T-cell (primary cell): Measurements from ENCODE around the gene DBH. TPM values are rescaled to one million over a fixed set of nuclear protein-coding genes. Genes with fewer than 3 reads are reported as not detected.

Experiments used
- ATAC-seq, 4 experiments: fragments of 200-7000 bp in 3 of 4; fragments of 150-1000 bp in 1 of 4; cut with Tn5 transposase; replicated peaks in 1 of 4; 1 replicate in 3 of 4; 2 replicates in 1 of 4; pipeline ENCODE4 v1.10.0; 2021; ENCODE audit warnings: moderate library complexity in 3 of 4, mild to moderate bottlenecking in 2 of 4, moderate number of reproducible peaks in 1 of 4
- CTCF ChIA-PET, 2 donors: fragments of 300-600 bp; sonication (Branson Sonifier 250); formaldehyde crosslinking; loops; one replicate each; lab custom pipeline; 2022; ENCODE audit warnings: antibody characterized with exemption in 2 of 2; lab: Charles Lee
- POLR2A ChIA-PET, 2 donors: fragments of 300-600 bp; sonication (Branson Sonifier 250); formaldehyde crosslinking; loops; one replicate each; lab custom pipeline; 2022; ENCODE audit warnings: antibody characterized with exemption in 2 of 2; lab: Charles Lee
- DNase-seq, 35 experiments: peaks; one replicate each; pipeline versions ENCODE4 v3.0.0 to v3.0.0-alpha.2; 2013 to 2023
- H3K27ac ChIP-seq: one replicate; pipeline ENCODE4 v1.5.1; 2013; ENCODE audit warnings: low read length
- H3K27me3 ChIP-seq, 2 experiments: replicated peaks in 1 of 2; 1 replicate in 1 of 2; 2 replicates in 1 of 2; pipeline versions ENCODE4 v1.6.1 to v1.7.0; 2013; ENCODE audit warnings: low read length in 1 of 2, mixed read lengths in 1 of 2; ENCODE audit not compliant: control insufficient read depth in 2 of 2, insufficient read depth in 2 of 2; ENCODE audit errors: extremely low read depth in 1 of 2
- H3K36me3 ChIP-seq, 2 donors: 1 replicate in 1 of 2; 2 replicates in 1 of 2; pipeline versions ENCODE4 v1.6.1 to v1.7.0; 2013; ENCODE audit warnings: low read length in 1 of 2; ENCODE audit not compliant: control insufficient read depth in 2 of 2, insufficient read depth in 1 of 2; ENCODE audit errors: extremely low read depth in 1 of 2
- H3K4me1 ChIP-seq, 2 experiments: 1 replicate in 1 of 2; 2 replicates in 1 of 2; pipeline versions ENCODE4 v1.6.1 to v1.7.0; 2013; ENCODE audit warnings: low read length in 2 of 2, mixed read lengths in 1 of 2; ENCODE audit not compliant: insufficient read depth in 2 of 2, control insufficient read depth in 1 of 2; ENCODE audit errors: extremely low read depth in 1 of 2
- H3K4me3 ChIP-seq, 2 donors: 1 replicate in 1 of 2; 2 replicates in 1 of 2; pipeline versions ENCODE4 v1.5.1 to v1.7.0; 2013; ENCODE audit warnings: mild to moderate bottlenecking in 2 of 2, low read length in 1 of 2, moderate library complexity in 1 of 2; ENCODE audit not compliant: control insufficient read depth in 1 of 2; ENCODE audit errors: extremely low read depth in 1 of 2
- H3K9me3 ChIP-seq: 2 replicates; pipeline ENCODE4 v1.7.0; 2013
- H3K27ac Mint-ChIP-seq, 2 donors: one replicate each; pipeline ENCODE4 v1.8.0; 2020 to 2021; ENCODE audit warnings: mild to moderate bottlenecking in 2 of 2, mixed read lengths in 2 of 2
- H3K27me3 Mint-ChIP-seq, 2 donors: one replicate each; pipeline ENCODE4 v1.8.0; 2021 to 2022; ENCODE audit warnings: mixed read lengths in 2 of 2
- H3K36me3 Mint-ChIP-seq: one replicate; pipeline ENCODE4 v1.8.0; 2021; ENCODE audit warnings: mixed read lengths
- H3K4me1 Mint-ChIP-seq, 3 donors: one replicate each; pipeline ENCODE4 v1.8.0; 2020 to 2022; ENCODE audit warnings: mixed read lengths in 3 of 3, mild to moderate bottlenecking in 1 of 3
- H3K4me3 Mint-ChIP-seq, 3 donors: one replicate each; pipeline ENCODE4 v1.8.0; 2020 to 2022; ENCODE audit warnings: mild to moderate bottlenecking in 3 of 3, mixed read lengths in 3 of 3, moderate library complexity in 3 of 3
- H3K9me3 Mint-ChIP-seq, 3 donors: one replicate each; pipeline ENCODE4 v1.8.0; 2020 to 2022; ENCODE audit warnings: mixed read lengths in 3 of 3
- WGBS: methylation state at CpG from one replicate; pipeline ENCODE4 v1.1.5; 2013; ENCODE audit warnings: missing lambda C conversion rate; ENCODE audit not compliant: insufficient coverage; 5-methylcytosine and 5-hydroxymethylcytosine counted together
- total RNA-seq, 35 experiments: library from RNA in 6 of 35; stranded (reverse) in 6 of 35; fragments of 120-200 nt in 1 of 35; gene quantifications; one replicate each; pipeline versions ENCODE4 v1.2.1 to v1.2.4 and lab custom pipeline; 2013 to 2026

The DBH gene
- total RNA-seq, 5 donors from 2014 or later (not counting 1 experiment from before 2014, with no cell fraction given), result 0.26 to 0.82 (median 0.32) TPM

DNA sequence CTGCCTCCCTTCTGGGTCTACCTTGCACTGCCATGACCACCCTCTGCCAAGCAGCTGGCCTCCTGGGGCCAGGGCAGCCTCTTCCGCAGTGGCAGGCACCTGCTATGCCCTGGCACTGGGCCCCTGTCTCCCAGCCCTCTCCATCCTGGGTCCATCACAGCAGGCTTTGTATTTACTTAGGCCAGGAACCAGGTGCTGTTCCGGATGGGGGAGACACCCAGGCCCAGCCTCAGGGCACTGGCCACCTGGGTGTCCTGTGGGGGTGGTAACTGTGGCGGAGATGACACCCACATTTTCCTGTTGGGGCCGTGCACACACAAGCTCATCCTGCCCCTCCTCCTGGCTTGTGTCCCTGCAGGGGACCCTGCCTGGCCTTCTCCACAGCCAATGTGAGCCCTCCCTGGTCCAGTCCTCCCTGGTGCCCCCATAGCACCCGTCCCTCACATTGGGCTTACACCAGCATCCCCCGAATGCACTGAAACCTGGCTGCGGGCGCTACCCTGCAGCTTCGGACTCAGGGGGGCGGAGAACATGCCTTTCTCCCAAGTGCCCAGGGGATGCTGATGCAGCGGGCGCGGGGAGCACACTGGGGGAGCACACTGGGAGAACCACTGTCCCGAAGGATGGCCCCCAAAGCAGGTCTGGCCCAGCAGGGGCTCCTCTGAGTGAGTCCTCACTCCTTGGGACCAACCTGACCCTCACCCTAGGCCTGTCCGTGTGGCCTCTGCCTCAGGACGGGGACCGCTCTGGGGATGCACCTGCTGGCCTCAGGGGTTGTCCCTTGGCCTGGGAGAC, 44.9 kb upstream of the DBH start:
- CTCF ChIA-PET, result no interaction called here
- H3K27me3 ChIP-seq, result peaks cover 0 to 65% of the 10 kb centered on the region in 2 experiments
- WGBS, result 88% methylated on average over 14 of the region's 17 CpGs
- H3K4me1 ChIP-seq, result no peaks in the 10 kb centered on the region
- H3K4me3 Mint-ChIP-seq, result no peak overlapping the region
- ATAC-seq (no peak), DNase-seq (no peak)
- no peaks in the 10 kb centered on the region for H3K36me3 ChIP-seq
- no peak overlapping the region for H3K27ac ChIP-seq
- no peak overlapping the region for H3K4me3 ChIP-seq
- POLR2A ChIA-PET, result no interaction called here
- no peak overlapping the region for H3K27ac Mint-ChIP-seq
- H3K4me1 Mint-ChIP-seq, result no peaks in the 10 kb centered on the region
- H3K27me3 Mint-ChIP-seq, result peaks cover 4 to 7% of the 10 kb centered on the region in 2 donors
- H3K9me3 Mint-ChIP-seq, result no peaks in the 10 kb centered on the region
- no peaks in the 10 kb centered on the region for H3K9me3 ChIP-seq
- H3K36me3 Mint-ChIP-seq, result no peaks in the 10 kb centered on the region

DNA sequence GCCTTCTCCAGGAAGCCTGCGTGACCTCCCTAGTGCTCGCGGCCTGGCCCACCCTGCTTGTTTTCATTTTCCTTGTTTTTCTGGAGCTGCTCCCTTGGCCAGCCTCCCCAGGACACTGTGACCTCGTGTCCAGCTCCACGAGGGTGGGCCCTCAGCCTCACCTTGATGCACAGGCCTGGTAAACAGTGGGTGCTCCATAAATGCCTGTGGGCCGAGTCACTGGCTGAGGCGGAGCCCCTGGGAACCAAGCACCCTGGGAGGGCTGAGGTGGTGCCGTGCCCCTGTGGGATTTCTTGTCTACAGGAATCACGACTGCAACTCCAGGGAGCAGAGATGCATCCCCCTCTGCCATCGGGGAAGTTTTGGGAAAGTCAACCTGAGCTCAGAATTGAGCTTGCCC, 44.2 kb upstream of the DBH start:
- no peak overlapping the region for H3K27ac ChIP-seq
- Mint-ChIP-seq H3K27me3 (peaks cover 4 to 7% of the 10 kb centered on the region in 2 donors), H3K9me3 (peaks cover 2% of the 10 kb centered on the region in 3 donors), H3K36me3 (no peaks in the 10 kb centered on the region), H3K4me1 (no peaks in the 10 kb centered on the region), H3K4me3 (no peak overlapping the region), H3K27ac (no peak overlapping the region)
- WGBS, result 78% methylated on average over 10 of the region's 10 CpGs
- POLR2A ChIA-PET, result no interaction called here
- H3K27me3 ChIP-seq, result peaks cover 0 to 61% of the 10 kb centered on the region in 2 experiments
- ATAC-seq (no peak), DNase-seq (no peak)
- H3K9me3 ChIP-seq, result no peaks in the 10 kb centered on the region
- CTCF ChIA-PET, result no interaction called here
- H3K4me3 ChIP-seq, result no peak overlapping the region
- H3K36me3 ChIP-seq, result no peaks in the 10 kb centered on the region
- H3K4me1 ChIP-seq, result no peaks in the 10 kb centered on the region

DNA sequence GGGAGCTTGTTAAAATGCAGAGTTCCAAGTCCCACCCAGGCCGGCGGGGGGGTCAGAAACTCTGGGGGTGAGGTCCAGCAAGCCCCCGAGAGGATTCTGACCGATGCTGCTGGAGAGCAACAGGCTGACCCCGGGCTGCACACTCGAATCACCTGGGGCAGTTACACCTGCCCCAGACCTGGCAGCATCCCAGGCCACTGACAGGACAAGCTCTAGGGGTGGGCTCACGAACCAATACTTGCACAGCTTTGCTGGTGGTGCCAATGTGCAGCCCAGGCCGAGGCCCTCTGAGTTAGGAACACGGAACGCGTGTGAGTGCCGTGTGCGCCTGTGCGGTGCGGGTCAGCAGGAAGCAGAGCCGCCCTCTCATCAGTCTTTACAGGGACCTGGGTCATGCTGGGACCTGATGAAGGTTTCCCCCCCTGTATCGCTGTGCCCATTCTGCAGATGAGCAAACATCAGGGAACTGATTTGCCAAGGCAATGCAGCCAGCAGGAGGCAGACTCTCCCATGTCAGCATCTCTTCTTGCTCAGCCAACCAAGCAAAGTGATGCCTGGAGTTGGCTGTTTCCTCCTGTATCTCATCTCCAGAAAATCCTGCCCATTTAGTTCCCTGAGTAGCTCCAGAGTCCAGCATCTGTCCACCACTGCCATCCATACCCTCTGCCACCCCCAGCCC, 43.3 kb upstream of the DBH start:
- H3K27me3 ChIP-seq, result peaks cover 0 to 55% of the 10 kb centered on the region in 2 experiments
- Mint-ChIP-seq H3K4me1 (no peaks in the 10 kb centered on the region), H3K27ac (no peak overlapping the region), H3K4me3 (no peak overlapping the region), H3K36me3 (peaks cover 3% of the 10 kb centered on the region), H3K27me3 (peaks cover 4 to 7% of the 10 kb centered on the region in 2 donors), H3K9me3 (peaks cover 6 to 11% (median 8%) of the 10 kb centered on the region in 3 donors)
- H3K36me3 ChIP-seq, result no peaks in the 10 kb centered on the region
- DNase-seq (peak in 4 of 35 experiments; percentile 6 to 41 (median 11)), ATAC-seq (no peak)
- no peak overlapping the region for H3K4me3 ChIP-seq
- no peaks in the 10 kb centered on the region for H3K4me1 ChIP-seq
- 86% methylated on average over 16 of the region's 17 CpGs for WGBS
- ChIA-PET CTCF (no interaction called here), POLR2A (no interaction called here)
- no peaks in the 10 kb centered on the region for H3K9me3 ChIP-seq
- H3K27ac ChIP-seq, result no peak overlapping the region

DNA sequence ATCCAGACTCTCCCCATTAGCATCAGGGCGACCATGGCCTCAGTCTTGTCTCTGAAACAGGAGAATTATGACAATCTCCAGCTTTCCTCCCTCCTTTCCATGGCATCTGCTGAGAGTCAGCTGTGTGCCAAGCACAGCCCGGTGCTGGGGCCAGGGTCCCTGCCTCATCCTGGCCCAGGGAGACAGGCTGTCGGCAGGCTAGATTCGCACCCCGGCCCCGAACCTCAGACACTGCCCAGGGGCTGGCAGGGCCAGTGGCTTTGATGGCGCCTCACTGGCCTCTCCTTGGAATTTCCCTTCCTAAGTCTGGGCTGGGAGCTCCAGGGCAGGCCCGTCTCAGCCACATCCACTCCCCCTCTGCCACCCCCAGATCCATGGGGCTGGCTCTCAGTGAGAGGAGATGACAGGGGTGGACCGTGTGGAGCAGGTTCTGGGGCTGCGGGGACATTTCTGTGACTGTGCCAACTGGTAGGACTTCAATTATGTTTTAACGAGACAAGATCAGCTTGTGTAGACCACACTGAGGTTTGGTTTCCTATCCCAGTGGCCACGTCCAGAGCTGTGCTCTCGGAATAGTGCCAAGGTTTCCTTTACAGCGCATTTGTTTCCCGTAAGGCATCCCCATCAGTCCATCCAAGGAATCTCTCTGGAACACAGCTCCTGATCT, 42.4 kb upstream of the DBH start:
- ATAC-seq (no peak), DNase-seq (no peak)
- Histone ChIP-seq H3K36me3 (no peaks in the 10 kb centered on the region), H3K9me3 (no peaks in the 10 kb centered on the region), H3K27me3 (peaks cover 0 to 58% of the 10 kb centered on the region in 2 experiments), H3K4me1 (no peaks in the 10 kb centered on the region), H3K4me3 (no peak overlapping the region), H3K27ac (no peak overlapping the region)
- ChIA-PET POLR2A (no interaction called here), CTCF (no interaction called here)
- Mint-ChIP-seq H3K36me3 (peaks cover 3% of the 10 kb centered on the region), H3K4me1 (no peaks in the 10 kb centered on the region), H3K27ac (no peak overlapping the region), H3K4me3 (no peak overlapping the region), H3K27me3 (peaks cover 4 to 7% of the 10 kb centered on the region in 2 donors), H3K9me3 (peaks cover 7 to 16% (median 8%) of the 10 kb centered on the region in 3 donors)
- 78% methylated on average over 13 of the region's 15 CpGs for WGBS

DNA sequence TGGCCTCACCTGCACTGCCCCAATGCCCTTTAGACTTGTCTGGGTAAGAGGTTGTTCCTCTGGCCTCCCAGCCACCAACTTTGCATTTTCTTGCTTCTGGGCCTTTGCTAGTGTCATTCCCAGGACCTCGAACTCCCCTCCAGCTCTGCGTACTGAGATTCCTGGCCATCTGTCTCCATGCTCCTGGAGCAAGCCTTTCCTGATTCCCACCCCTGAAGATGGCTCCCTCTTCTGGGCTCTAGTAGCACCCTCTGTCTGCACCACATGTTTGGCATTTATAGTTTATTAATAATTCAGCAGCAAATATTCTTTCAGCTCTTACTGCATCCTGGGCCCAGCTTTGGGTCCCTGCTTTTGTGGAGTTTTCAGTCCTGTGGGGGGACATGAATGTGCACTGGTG, 41.9 kb upstream of the DBH start:
- POLR2A ChIA-PET, result no interaction called here
- Mint-ChIP-seq H3K4me3 (no peak overlapping the region), H3K27ac (no peak overlapping the region), H3K9me3 (peaks cover 7 to 16% (median 8%) of the 10 kb centered on the region in 3 donors), H3K27me3 (peaks cover 4 to 7% of the 10 kb centered on the region in 2 donors), H3K36me3 (peaks cover 3% of the 10 kb centered on the region), H3K4me1 (no peaks in the 10 kb centered on the region)
- 100% methylated on average over 2 of the region's 2 CpGs for WGBS
- DNase-seq (no peak), ATAC-seq (no peak)
- no peaks in the 10 kb centered on the region for H3K4me1 ChIP-seq
- no peaks in the 10 kb centered on the region for H3K9me3 ChIP-seq
- CTCF ChIA-PET, result no interaction called here
- H3K4me3 ChIP-seq, result no peak overlapping the region
- H3K27me3 ChIP-seq, result peaks cover 0 to 59% of the 10 kb centered on the region in 2 experiments
- no peak overlapping the region for H3K27ac ChIP-seq
- H3K36me3 ChIP-seq, result no peaks in the 10 kb centered on the region

DNA sequence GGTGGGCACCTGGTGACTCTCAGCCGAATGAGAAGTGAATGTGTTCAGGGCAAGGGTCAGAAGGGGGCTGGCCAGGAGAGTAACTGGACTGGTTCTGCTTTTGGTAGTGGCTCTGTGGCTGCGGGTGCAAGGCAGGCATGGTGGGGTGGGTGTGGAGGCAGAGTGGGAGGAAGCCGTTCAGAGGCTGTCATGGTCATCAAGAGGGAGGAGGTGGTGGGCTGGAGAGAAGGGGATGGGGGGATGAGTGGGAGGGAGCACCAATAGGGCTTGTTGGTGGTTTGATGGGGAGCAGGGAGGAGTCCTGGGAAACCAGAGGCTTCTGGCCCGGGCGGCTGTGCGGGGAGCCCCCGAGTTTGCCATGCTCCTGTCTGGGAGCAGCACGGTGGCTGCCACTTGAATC, 40.3 kb upstream of the DBH start:
- peaks cover 4 to 7% of the 10 kb centered on the region in 2 donors for H3K27me3 Mint-ChIP-seq
- H3K27ac ChIP-seq, result no peak overlapping the region
- POLR2A ChIA-PET, result no interaction called here
- CTCF ChIA-PET, result no interaction called here
- H3K9me3 ChIP-seq, result no peaks in the 10 kb centered on the region
- H3K4me3 ChIP-seq, result no peak overlapping the region
- peaks cover 3% of the 10 kb centered on the region for H3K36me3 Mint-ChIP-seq
- ATAC-seq (no peak), DNase-seq (no peak)
- no peaks in the 10 kb centered on the region for H3K36me3 ChIP-seq
- WGBS, result 78% methylated on average over 7 of the region's 8 CpGs
- H3K4me3 Mint-ChIP-seq, result no peak overlapping the region
- peaks cover 7 to 16% (median 8%) of the 10 kb centered on the region in 3 donors for H3K9me3 Mint-ChIP-seq
- no peaks in the 10 kb centered on the region for H3K4me1 ChIP-seq
- peaks cover 0 to 51% of the 10 kb centered on the region in 2 experiments for H3K27me3 ChIP-seq
- H3K27ac Mint-ChIP-seq, result no peak overlapping the region
- H3K4me1 Mint-ChIP-seq, result no peaks in the 10 kb centered on the region
